ENCODE measurements around the gene LRTM1.

- TF ChIP-seq CTCF (IDR thresholded peaks at IDR 0.05) (no peak), POLR2A (IDR thresholded peaks at IDR 0.05) (no peak)
Observed at GRCh38 chr3:54932606-54933005, 4.7 kb upstream of the LRTM1 start.

Measured in body of pancreas (tissue), 4 donors.